GM08714 (cell line): Measurements from ENCODE around the gene SMPD3.

Experiments used
- H3K4me3 ChIP-seq: fragments of 200-500 bp; sonication (Bioruptor generic); 2 replicates; pipeline ENCODE4 v1.5.1; 2014; ENCODE audit warnings: mild to moderate bottlenecking, low read length, inconsistent platforms
- ZNF274 ChIP-seq: IDR thresholded peaks from 2 replicates; pipeline ENCODE4 v1.6.1; 2012; ENCODE audit warnings: mild to moderate bottlenecking, low read depth, low read length

SMPD3 gene

GRCh38 chr16:68480084-68480995, 32.0 kb upstream of the SMPD3 start:
- no peak for TF ChIP-seq ZNF274
- H3K4me3 ChIP-seq, result no peak overlapping the region

GRCh38 chr16:68479271-68479670, 31.0 kb upstream of the SMPD3 start:
- TF ChIP-seq ZNF274, result no peak
- no peak overlapping the region for H3K4me3 ChIP-seq

GRCh38 chr16:68478526-68479250, 30.4 kb upstream of the SMPD3 start:
- TF ChIP-seq ZNF274, result no peak
- H3K4me3 ChIP-seq, result no peak overlapping the region

- no peak for TF ChIP-seq ZNF274
- no peak overlapping the region for H3K4me3 ChIP-seq
Observed at GRCh38 chr16:68475071-68475470, 26.8 kb upstream of the SMPD3 start.

GRCh38 chr16:68473358-68474070, 25.2 kb upstream of the SMPD3 start:
- H3K4me3 ChIP-seq, result no peak overlapping the region
- no peak for TF ChIP-seq ZNF274

DNA sequence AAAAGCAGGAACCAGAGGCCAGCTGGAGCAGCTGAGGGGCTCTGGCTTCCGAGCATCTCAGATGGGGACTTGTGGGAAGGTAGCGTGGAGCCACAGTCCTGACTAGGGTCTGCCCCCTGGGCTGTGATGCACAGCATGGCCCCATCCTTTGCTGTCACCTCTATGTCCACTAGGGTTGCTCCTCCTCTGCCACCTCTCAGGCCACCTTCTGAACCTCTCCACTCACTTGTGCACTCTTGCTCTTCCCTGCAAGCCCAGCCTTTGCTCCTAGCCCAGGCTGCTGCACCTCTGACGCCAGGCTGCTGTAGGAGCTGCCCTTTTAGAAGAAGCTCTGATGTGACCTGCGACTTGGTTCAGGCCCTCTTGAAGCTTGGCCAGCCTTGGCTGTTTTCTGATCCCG, 24.3 kb upstream of the SMPD3 start:
- no peak overlapping the region for H3K4me3 ChIP-seq
- no peak for TF ChIP-seq ZNF274

DNA sequence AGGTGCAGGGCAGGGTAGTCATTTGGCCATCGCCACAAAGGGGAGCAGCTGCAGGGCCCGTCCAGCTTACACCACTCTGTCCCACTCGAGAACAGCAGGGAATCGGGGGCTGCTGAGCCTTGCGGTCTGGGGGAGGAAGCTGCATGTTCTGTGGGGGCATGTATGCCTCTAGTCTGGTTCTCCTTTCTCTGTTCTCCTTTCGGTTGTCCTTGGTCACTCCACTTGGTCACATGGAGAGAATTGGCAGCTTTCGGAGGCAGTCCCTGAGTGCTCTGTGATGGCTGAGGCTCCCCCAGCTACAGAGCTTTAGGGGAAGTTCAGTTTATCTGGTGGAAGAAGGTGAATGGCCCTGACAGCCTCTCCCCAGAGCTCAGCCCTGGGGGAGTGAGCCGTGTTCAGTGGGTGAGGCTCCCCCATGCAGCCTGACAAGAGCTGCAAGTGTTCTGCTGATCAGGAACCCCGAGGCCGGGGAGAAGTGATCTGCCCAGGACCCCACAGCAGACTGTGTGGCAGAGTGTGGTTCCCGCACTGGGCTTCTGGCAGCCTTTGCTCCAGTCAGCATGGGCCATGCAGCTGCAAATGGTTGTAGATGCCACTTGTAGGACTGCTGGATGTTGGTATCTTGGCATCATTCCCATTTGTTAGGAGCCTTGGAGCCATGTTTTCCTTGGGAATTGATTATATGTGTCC, 22.3 kb upstream of the SMPD3 start:
- TF ChIP-seq ZNF274, result no peak
- peak overlapping the region; percentile 75; the same call in 1 of the 2 replicates for H3K4me3 ChIP-seq

DNA sequence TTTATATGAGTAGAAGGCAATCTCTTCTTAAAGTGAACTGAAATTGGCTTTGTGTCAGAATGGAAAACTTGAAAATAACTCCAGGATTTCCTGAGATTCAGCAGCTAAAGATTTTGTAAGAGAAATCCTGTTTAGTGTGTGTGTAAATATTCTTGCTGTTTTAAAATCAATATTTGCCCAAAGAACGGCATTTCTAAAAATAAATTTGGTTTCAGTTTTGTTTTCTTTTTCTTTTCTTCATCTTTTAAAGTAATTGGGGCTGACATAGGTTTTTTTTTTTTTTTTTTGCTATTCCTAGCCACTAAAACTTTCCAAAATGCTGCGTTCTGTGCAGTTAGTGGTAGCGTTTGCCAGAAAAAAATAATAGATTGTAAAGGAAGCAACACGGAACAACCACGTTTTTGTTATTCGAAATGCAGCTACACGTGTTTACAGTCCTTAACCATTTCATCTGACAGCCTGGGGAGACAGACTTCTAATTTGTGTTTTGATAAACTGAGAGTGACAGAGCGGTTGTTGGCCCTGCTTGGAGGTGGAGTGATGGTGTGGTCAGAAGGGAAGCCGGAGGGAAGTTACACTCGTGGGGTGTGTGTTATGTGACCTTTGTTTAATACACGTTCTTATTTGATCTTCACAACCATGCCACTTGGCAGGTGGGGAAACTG, 21.6 kb upstream of the SMPD3 start:
- H3K4me3 ChIP-seq, result peak overlapping the region; percentile 75; the same call in 1 of the 2 replicates
- TF ChIP-seq ZNF274, result no peak

DNA sequence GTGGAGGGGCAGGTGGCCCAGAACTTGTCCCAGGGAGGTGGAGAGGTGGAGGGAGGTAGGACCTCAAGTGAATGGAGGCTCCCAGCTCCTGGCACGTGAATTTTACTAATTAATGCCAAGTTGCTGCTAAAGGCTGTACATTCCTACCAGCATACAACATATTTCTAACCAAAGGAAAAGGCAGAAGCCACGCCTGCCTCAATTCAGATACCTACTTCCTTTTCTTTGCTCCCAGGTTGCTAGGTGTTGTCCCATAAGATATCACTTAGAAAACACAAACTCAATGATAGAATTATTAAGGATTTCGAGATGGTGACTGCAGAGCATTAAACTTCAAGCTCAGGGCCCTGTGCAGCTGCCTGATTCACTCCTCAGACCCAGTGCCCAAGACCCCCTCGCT, 20.5 kb upstream of the SMPD3 start:
- no peak overlapping the region for H3K4me3 ChIP-seq
- no peak for TF ChIP-seq ZNF274

GRCh38 chr16:68466174-68466573, 17.9 kb upstream of the SMPD3 start:
- no peak overlapping the region for H3K4me3 ChIP-seq
- TF ChIP-seq ZNF274, result no peak

- H3K4me3 ChIP-seq, result no peak overlapping the region
- no peak for TF ChIP-seq ZNF274
Observed at GRCh38 chr16:68463904-68464303, 15.6 kb upstream of the SMPD3 start.

DNA sequence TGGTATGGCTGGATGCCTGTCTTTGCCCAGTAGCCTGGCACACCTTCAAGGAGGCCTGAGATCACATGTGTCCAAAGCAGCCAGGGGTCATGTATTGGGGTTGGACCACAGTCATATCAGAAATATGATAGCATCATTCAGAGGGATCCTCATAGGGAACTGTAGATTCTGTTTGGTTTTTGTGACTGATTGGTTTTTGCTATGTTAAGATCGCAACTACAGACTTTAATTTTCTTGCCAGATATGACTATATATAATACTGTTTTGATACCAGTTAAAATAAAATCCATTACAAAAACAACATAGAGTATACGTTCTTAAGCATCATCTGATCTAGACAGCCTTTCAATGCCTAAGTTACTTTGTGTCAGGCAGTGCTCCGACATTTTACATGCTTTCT, 11.8 kb upstream of the SMPD3 start:
- H3K4me3 ChIP-seq, result no peak overlapping the region
- TF ChIP-seq ZNF274, result no peak

DNA sequence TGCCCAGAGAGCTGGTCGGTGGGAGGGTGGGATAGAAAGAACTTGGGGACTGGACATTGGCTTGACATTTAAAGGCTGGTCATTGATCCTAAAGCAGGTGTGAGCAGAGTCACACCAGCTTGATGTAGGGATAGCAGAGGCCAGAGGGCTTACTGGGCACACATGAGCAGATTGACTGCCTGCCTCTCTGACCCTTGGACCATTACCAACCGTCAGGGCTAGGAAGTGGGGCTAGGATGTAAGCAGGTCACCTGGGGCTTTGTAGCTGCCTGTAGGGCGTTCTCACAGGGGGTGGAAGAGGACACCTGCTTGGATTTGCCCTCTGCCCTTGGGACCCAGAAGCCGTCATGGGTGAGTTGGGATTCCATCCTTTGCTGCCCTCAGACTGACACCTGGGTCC, 11.1 kb upstream of the SMPD3 start:
- TF ChIP-seq ZNF274, result no peak
- H3K4me3 ChIP-seq, result no peak overlapping the region
